KMS-11 (cell line): Measurements from ENCODE around the gene ADAMTS14.
"Not testable (repeated sequence)": the region's sequence is repeated elsewhere in the genome, so short reads cannot be mapped to it uniquely, and the experiment has no call there.

Experiments used
- H2AFZ ChIP-seq: fragments of 200-600 bp; sonication (generic); 2 replicates; pipeline ENCODE4 v1.6.1; 2016; ENCODE audit warnings: antibody characterized with exemption, mixed run types, low read depth
- H3K27ac ChIP-seq: fragments of 200-600 bp; sonication (generic); 2 replicates; pipeline ENCODE4 v1.6.1; 2016; ENCODE audit warnings: mild to moderate bottlenecking, mixed run types
- H3K27me3 ChIP-seq: fragments of 200-600 bp; sonication (generic); 2 replicates; pipeline ENCODE4 v1.6.1; 2017; ENCODE audit warnings: mild to moderate bottlenecking, low read depth, mixed run types, moderate library complexity; ENCODE audit not compliant: insufficient read depth
- H3K36me3 ChIP-seq: fragments of 200-600 bp; sonication (generic); 2 replicates; pipeline ENCODE4 v1.6.1; 2017; ENCODE audit warnings: mild to moderate bottlenecking, mixed run types; ENCODE audit not compliant: insufficient read depth
- H3K4me1 ChIP-seq: fragments of 200-600 bp; sonication (generic); 2 replicates; pipeline ENCODE4 v1.6.1; 2016; ENCODE audit warnings: mild to moderate bottlenecking, low read depth, mixed run types; ENCODE audit not compliant: poor library complexity, severe bottlenecking
- H3K4me2 ChIP-seq: fragments of 200-600 bp; sonication (generic); 2 replicates; pipeline ENCODE4 v1.7.0; 2016; ENCODE audit warnings: mild to moderate bottlenecking, mixed run types
- H3K4me3 ChIP-seq: fragments of 200-600 bp; sonication (generic); IDR thresholded peaks from 2 replicates; pipeline ENCODE4 v1.6.1; 2017; ENCODE audit warnings: low read depth, low read length, mixed read lengths; ENCODE audit not compliant: insufficient read depth
- H3K79me2 ChIP-seq: fragments of 200-600 bp; sonication (generic); 2 replicates; pipeline ENCODE4 v1.6.1; 2016; ENCODE audit warnings: low read depth, mixed run types; ENCODE audit not compliant: insufficient read depth
- H3K9ac ChIP-seq: fragments of 200-600 bp; sonication (generic); 2 replicates; pipeline ENCODE4 v1.6.1; 2016; ENCODE audit warnings: mild to moderate bottlenecking, mixed run types
- H4K20me1 ChIP-seq: fragments of 200-600 bp; sonication (generic); 2 replicates; pipeline ENCODE4 v1.6.1; 2016; ENCODE audit warnings: mild to moderate bottlenecking, mixed run types; ENCODE audit not compliant: insufficient read depth
- CTCF ChIP-seq: fragments of 200-600 bp; sonication (generic); conservative IDR thresholded peaks from 2 replicates; pipeline ENCODE4 v1.6.1; 2017; ENCODE audit warnings: low read depth, mild to moderate bottlenecking, antibody characterized with exemption, low read length, moderate library complexity, mixed read lengths

Gene ADAMTS14

GRCh38 chr10:70763567-70763966, 91.3 kb downstream of the ADAMTS14 start:
- Histone ChIP-seq H2AFZ (no peak overlapping the region), H3K4me1 (no peaks in the 10 kb centered on the region), H3K27me3 (no peaks in the 10 kb centered on the region; the same call in 1 of the 2 replicates), H3K79me2 (no peaks in the 10 kb centered on the region), H3K4me3 (no peak overlapping the region), H3K9ac (no peak overlapping the region), H3K4me2 (no peak overlapping the region), H4K20me1 (no peaks in the 10 kb centered on the region), H3K27ac (no peak overlapping the region), H3K36me3 (no peaks in the 10 kb centered on the region)
- TF ChIP-seq CTCF: no peak

- Histone ChIP-seq H3K79me2 (no peaks in the 10 kb centered on the region), H4K20me1 (no peaks in the 10 kb centered on the region), H2AFZ (no peak overlapping the region), H3K4me1 (no peaks in the 10 kb centered on the region), H3K27me3 (no peaks in the 10 kb centered on the region; the same call in 1 of the 2 replicates), H3K27ac (no peak overlapping the region), H3K4me2 (no peak overlapping the region), H3K4me3 (no peak overlapping the region), H3K9ac (no peak overlapping the region), H3K36me3 (no peaks in the 10 kb centered on the region)
- no peak for TF ChIP-seq CTCF
These were observed 93.7 kb downstream of the ADAMTS14 start for GRCh38 chr10:70765794-70766594.

GRCh38 chr10:70768026-70768685, 95.8 kb downstream of the ADAMTS14 start:
- not testable (repeated sequence) for H4K20me1 ChIP-seq, H3K27ac ChIP-seq, H3K27me3 ChIP-seq, H3K36me3 ChIP-seq, H3K4me1 ChIP-seq, H3K4me3 ChIP-seq, H3K9ac ChIP-seq, H3K79me2 ChIP-seq, H3K4me2 ChIP-seq, H2AFZ ChIP-seq

- H3K4me3 ChIP-seq: no peak overlapping the region
- H3K4me2 ChIP-seq: no peak overlapping the region
- no peak overlapping the region for H3K9ac ChIP-seq
- H3K27me3 ChIP-seq: no peaks in the 10 kb centered on the region; the same call in 1 of the 2 replicates
- no peak overlapping the region for H2AFZ ChIP-seq
- no peak for TF ChIP-seq CTCF
- H3K4me1 ChIP-seq: no peaks in the 10 kb centered on the region
- H3K79me2 ChIP-seq: no peaks in the 10 kb centered on the region
- H3K36me3 ChIP-seq: no peaks in the 10 kb centered on the region
- no peak overlapping the region for H3K27ac ChIP-seq
- H4K20me1 ChIP-seq: no peaks in the 10 kb centered on the region
These were observed 96.8 kb downstream of the ADAMTS14 start for GRCh38 chr10:70769121-70769520.

- no peak for TF ChIP-seq CTCF
- no peaks in the 10 kb centered on the region for H4K20me1 ChIP-seq
- no peaks in the 10 kb centered on the region for H3K4me1 ChIP-seq
These were observed 97.7 kb downstream of the ADAMTS14 start for GRCh38 chr10:70770001-70770400.

GRCh38 chr10:70770516-70770915, 98.2 kb downstream of the ADAMTS14 start:
- H3K4me3 ChIP-seq, H3K4me2 ChIP-seq, H2AFZ ChIP-seq, H4K20me1 ChIP-seq, H3K79me2 ChIP-seq, H3K27me3 ChIP-seq, H3K36me3 ChIP-seq, H3K9ac ChIP-seq, H3K4me1 ChIP-seq, H3K27ac ChIP-seq: not testable (repeated sequence)

More at GRCh38 chr10:70770001-70770400, 97.7 kb downstream of the ADAMTS14 start:
- Histone ChIP-seq H3K79me2 (no peaks in the 10 kb centered on the region), H3K9ac (no peak overlapping the region), H3K4me3 (no peak overlapping the region), H3K27ac (no peak overlapping the region), H3K27me3 (no peaks in the 10 kb centered on the region; the same call in 1 of the 2 replicates), H3K4me2 (no peak overlapping the region), H3K36me3 (no peaks in the 10 kb centered on the region), H2AFZ (no peak overlapping the region)
